ENCODE data around the gene VPS4A. TPM values are rescaled to one million over a fixed set of nuclear protein-coding genes. Genes with fewer than 3 reads are reported as not detected.

The VPS4A gene
- total and polyA plus RNA-seq, 7 experiments from 2014 or later, result 29.7 to 53.7 (median 44.4) TPM

DNA sequence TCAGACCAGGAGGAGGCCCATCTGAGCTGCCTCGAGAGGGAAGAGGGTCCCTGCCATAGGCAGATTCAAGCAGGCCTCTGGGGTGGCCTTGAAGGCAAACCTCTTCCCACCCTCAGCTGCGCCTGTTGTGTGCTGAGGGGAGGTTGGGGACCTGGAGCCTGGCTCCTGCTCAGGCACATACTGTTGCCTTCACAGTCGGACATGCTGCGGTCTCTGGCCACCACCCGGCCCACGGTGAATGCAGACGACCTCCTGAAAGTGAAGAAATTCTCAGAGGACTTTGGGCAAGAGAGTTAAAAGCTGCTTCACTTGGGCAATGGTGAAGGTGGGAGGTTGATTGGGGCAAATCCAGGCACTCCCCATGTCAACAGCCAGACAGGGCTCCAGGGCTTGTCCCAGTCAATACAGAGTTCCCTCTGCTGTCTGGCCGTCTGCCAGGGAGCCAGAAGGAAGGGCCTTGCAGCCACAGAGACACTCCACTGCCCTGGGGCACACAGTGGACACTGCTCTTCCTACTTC is 12.9 kb downstream of the VPS4A start:
- POLR2A ChIA-PET, result interaction anchor here (0.8 to 1.0 kb wide), 2 partner anchors 9 to 12 kb away, joined by 3 to 5 read pairs; no protein-coding TSS in a partner anchor
- CTCF ChIA-PET, result no interaction called here
- Histone ChIP-seq H3K4me1 (ENCODE audit: control insufficient read depth in 2 of 2, insufficient read depth in 2 of 2, low read length in 2 of 2) (peaks cover 8 to 22% of the 10 kb centered on the region in 2 donors), H3K27me3 (ENCODE audit: control insufficient read depth in 2 of 2, insufficient read depth in 2 of 2, low read length in 2 of 2) (no peaks in the 10 kb centered on the region), H3K9me3 (ENCODE audit: control insufficient read depth in 2 of 3, low read length in 3 of 3) (no peaks in the 10 kb centered on the region), H3K36me3 (ENCODE audit: control insufficient read depth in 2 of 3, insufficient read depth in 3 of 3, low read length in 3 of 3) (peaks cover 21 to 87% (median 24%) of the 10 kb centered on the region in 3 experiments), H3K4me3 (ENCODE audit: low read length) (no peak overlapping the region), H3K27ac (ENCODE audit: low read depth, low read length) (no peak overlapping the region)
- H3K4me1 Mint-ChIP-seq, result peaks cover 20 to 51% (median 43%) of the 10 kb centered on the region in 7 donors
- no peaks in the 10 kb centered on the region for H3K27me3 Mint-ChIP-seq
- peak overlapping the region in 1 of 9 donors; percentile 76 for H3K27ac Mint-ChIP-seq
- no peaks in the 10 kb centered on the region for H3K9me3 Mint-ChIP-seq
- no peak for DNase-seq
- ATAC-seq, result no peak
- intact Hi-C loops (cut with micrococcal nuclease), result no loop called here
- H3K36me3 Mint-ChIP-seq, result peaks cover 6 to 31% (median 18%) of the 10 kb centered on the region in 5 donors
- H3K4me3 Mint-ChIP-seq, result no peak overlapping the region

- H3K27ac ChIP-seq (ENCODE audit: low read depth, low read length), result no peak overlapping the region
- Mint-ChIP-seq H3K4me1 (peaks cover 20 to 54% (median 50%) of the 10 kb centered on the region in 7 donors), H3K27me3 (no peaks in the 10 kb centered on the region), H3K36me3 (peaks cover 6 to 26% (median 13%) of the 10 kb centered on the region in 5 donors), H3K4me3 (peak overlapping the region in 1 of 10 donors; percentile 8), H3K27ac (peak overlapping the region in 2 of 9 donors; percentile 43 to 76), H3K9me3 (no peaks in the 10 kb centered on the region)
- H3K36me3 ChIP-seq (ENCODE audit: control insufficient read depth in 2 of 3, insufficient read depth in 3 of 3, low read length in 3 of 3), result peaks cover 15 to 81% (median 18%) of the 10 kb centered on the region in 3 experiments
- peaks cover 13 to 29% of the 10 kb centered on the region in 2 donors for H3K4me1 ChIP-seq (ENCODE audit: control insufficient read depth in 2 of 2, insufficient read depth in 2 of 2, low read length in 2 of 2)
- ChIA-PET POLR2A (interaction anchor here (1.0 to 2.4 kb wide), 2 partner anchors 10 to 14 kb away, joined by 5 to 13 read pairs; partner anchors contain the start of genes COG8 and NIP7), CTCF (no interaction called here)
- H3K4me3 ChIP-seq (ENCODE audit: low read length), result no peak overlapping the region
- DNase-seq (no peak), ATAC-seq (no peak)
- no peaks in the 10 kb centered on the region for H3K9me3 ChIP-seq (ENCODE audit: control insufficient read depth in 2 of 3, low read length in 3 of 3)
- intact Hi-C loops (cut with micrococcal nuclease), result no loop called here
- no peaks in the 10 kb centered on the region for H3K27me3 ChIP-seq (ENCODE audit: control insufficient read depth in 2 of 2, insufficient read depth in 2 of 2, low read length in 2 of 2)
These were observed 13.6 kb downstream of the VPS4A start for GRCh38 chr16:69324585-69325253.

GRCh38 chr16:69325784-69326171 is 14.6 kb downstream of the VPS4A start:
- no peak overlapping the region for H3K27ac ChIP-seq (ENCODE audit: low read depth, low read length)
- DNase-seq (no peak), ATAC-seq (no peak)
- Mint-ChIP-seq H3K4me3 (peak overlapping the region in 3 of 10 donors; percentile 16 to 38 (median 36)), H3K36me3 (peaks cover 6 to 24% (median 13%) of the 10 kb centered on the region in 5 donors), H3K27ac (peak overlapping the region in 4 of 9 donors; percentile 59 to 75 (median 68)), H3K27me3 (no peaks in the 10 kb centered on the region), H3K4me1 (peaks cover 20 to 54% (median 50%) of the 10 kb centered on the region in 7 donors), H3K9me3 (no peaks in the 10 kb centered on the region)
- no peak overlapping the region for H3K4me3 ChIP-seq (ENCODE audit: low read length)
- no peaks in the 10 kb centered on the region for H3K9me3 ChIP-seq (ENCODE audit: control insufficient read depth in 2 of 3, low read length in 3 of 3)
- ChIA-PET CTCF (no interaction called here), POLR2A (interaction anchor here (1.0 to 2.4 kb wide), 5 partner anchors 11 to 54 kb away, joined by 3 to 13 read pairs (median 6); partner anchors contain the start of genes COG8, NIP7 and VPS4A)
- H3K36me3 ChIP-seq (ENCODE audit: control insufficient read depth in 2 of 3, insufficient read depth in 3 of 3, low read length in 3 of 3), result peaks cover 5 to 70% (median 7%) of the 10 kb centered on the region in 3 experiments
- H3K4me1 ChIP-seq (ENCODE audit: control insufficient read depth in 2 of 2, insufficient read depth in 2 of 2, low read length in 2 of 2), result peaks cover 13 to 31% of the 10 kb centered on the region in 2 donors
- H3K27me3 ChIP-seq (ENCODE audit: control insufficient read depth in 2 of 2, insufficient read depth in 2 of 2, low read length in 2 of 2), result no peaks in the 10 kb centered on the region
- intact Hi-C loops (cut with micrococcal nuclease), result no loop called here

DNA sequence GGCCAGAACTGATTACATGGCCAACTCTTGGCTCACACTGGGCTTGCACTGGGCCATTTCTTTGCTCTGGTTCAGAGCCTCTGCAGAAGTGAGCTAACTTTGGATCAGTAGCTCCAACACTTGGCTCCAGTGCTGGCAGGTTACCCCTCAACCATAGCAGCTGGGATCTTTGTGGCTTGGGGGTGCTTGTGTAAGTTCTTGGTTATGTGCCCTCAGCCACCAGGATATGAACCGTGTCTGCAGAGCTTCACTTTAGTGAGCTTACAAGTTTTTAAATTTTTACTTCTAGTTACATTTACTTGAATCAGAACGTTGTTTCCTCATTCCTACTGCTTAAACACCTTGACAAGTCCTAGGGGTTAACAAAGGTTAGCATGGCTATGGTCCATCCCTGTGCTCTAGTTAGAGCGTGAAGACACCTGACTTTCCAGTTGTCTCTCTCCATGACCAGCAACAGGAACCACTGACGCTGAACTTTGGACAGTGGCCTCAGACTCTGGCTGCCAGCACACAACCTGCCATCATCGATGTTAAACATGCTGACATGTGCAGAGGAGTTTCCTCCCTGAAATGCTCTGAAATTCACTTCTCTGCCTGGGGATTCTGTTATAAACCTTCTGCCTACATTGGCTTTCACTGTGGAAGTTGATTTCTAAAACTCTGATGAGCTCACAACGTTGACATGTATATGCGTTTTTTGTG is 15.2 kb downstream of the VPS4A start:
- POLR2A ChIA-PET, result interaction anchor here (0.5 to 2.4 kb wide), 9 partner anchors 12 to 1202 kb away, joined by 3 to 13 read pairs (median 4); partner anchors contain the start of genes COG8, NIP7 and VPS4A
- Histone ChIP-seq H3K27me3 (ENCODE audit: control insufficient read depth in 2 of 2, insufficient read depth in 2 of 2, low read length in 2 of 2) (no peaks in the 10 kb centered on the region), H3K36me3 (ENCODE audit: control insufficient read depth in 2 of 3, insufficient read depth in 3 of 3, low read length in 3 of 3) (peaks cover 0 to 65% (median 6%) of the 10 kb centered on the region in 3 experiments), H3K4me1 (ENCODE audit: control insufficient read depth in 2 of 2, insufficient read depth in 2 of 2, low read length in 2 of 2) (peaks cover 13 to 31% of the 10 kb centered on the region in 2 donors), H3K9me3 (ENCODE audit: control insufficient read depth in 2 of 3, low read length in 3 of 3) (no peaks in the 10 kb centered on the region), H3K27ac (ENCODE audit: low read depth, low read length) (peak overlapping the region; percentile 17), H3K4me3 (ENCODE audit: low read length) (no peak overlapping the region)
- Mint-ChIP-seq H3K27me3 (no peaks in the 10 kb centered on the region), H3K27ac (peak overlapping the region in 7 of 9 donors; percentile 25 to 80 (median 69)), H3K4me3 (peak overlapping the region in 8 of 10 donors; percentile 12 to 51 (median 34)), H3K4me1 (peaks cover 16 to 57% (median 50%) of the 10 kb centered on the region in 7 donors), H3K9me3 (no peaks in the 10 kb centered on the region), H3K36me3 (peaks cover 3 to 21% (median 13%) of the 10 kb centered on the region in 5 donors)
- CTCF ChIA-PET, result interaction anchor here (1.1 kb wide), 1 partner anchor 11 kb away, joined by 3 read pairs; no protein-coding TSS in a partner anchor
- no peak for DNase-seq
- intact Hi-C loops (cut with micrococcal nuclease), result no loop called here
- ATAC-seq, result no peak

DNA sequence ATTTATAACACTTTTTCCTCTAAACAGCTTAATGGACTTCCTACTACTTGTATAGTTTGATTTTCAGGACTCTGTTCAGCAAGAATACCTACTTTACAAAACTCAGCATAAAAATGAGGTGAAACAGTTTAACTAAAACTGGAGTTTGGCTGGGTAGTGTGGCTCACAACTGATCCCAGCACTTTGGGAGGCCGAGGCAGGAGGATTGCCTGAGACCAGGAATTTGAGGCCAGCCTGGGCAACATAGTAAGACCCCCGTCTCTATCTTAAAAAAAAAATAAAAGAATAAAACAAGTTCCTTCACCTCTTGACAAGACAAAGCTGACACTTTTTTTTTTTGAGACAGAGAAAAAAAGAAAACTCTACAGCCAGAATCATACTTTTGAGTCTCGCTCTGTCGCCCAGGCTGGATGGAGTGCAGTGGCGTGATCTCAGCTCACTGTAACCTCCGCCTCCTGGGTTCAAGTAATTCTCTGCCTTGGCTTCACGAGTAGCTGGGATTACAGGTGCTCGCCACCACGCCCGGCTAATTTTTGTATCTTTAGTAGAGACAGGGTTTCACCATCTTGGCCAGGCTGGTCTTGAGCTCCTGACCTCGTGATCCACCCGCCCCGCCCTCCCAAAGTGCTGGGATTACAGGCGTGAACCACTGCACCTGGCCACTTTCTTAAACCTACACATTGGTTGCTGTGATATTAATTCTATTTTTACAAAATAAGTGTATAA is 16.6 kb downstream of the VPS4A start:
- H3K4me1 Mint-ChIP-seq, result peaks cover 10 to 63% (median 50%) of the 10 kb centered on the region in 7 donors
- ChIA-PET CTCF (interaction anchor here (0.6 kb wide), 1 partner anchor 1443 kb away, joined by 5 read pairs; no protein-coding TSS in a partner anchor), POLR2A (interaction anchor here (0.8 to 4.6 kb wide), 5 partner anchors 10 to 485 kb away, joined by 4 to 46 read pairs (median 13); partner anchors contain the start of genes COG8 and NIP7)
- ATAC-seq (no peak), DNase-seq (no peak)
- peak overlapping the region in 9 of 10 donors; percentile 16 to 87 (median 69) for H3K4me3 Mint-ChIP-seq
- H3K36me3 Mint-ChIP-seq, result peaks cover 0 to 18% (median 6%) of the 10 kb centered on the region in 5 donors
- Histone ChIP-seq H3K9me3 (ENCODE audit: control insufficient read depth in 2 of 3, low read length in 3 of 3) (no peaks in the 10 kb centered on the region), H3K4me3 (ENCODE audit: low read length) (no peak overlapping the region), H3K36me3 (ENCODE audit: control insufficient read depth in 2 of 3, insufficient read depth in 3 of 3, low read length in 3 of 3) (peaks cover 0 to 55% (median 0%) of the 10 kb centered on the region in 3 experiments), H3K27me3 (ENCODE audit: control insufficient read depth in 2 of 2, insufficient read depth in 2 of 2, low read length in 2 of 2) (no peaks in the 10 kb centered on the region), H3K27ac (ENCODE audit: low read depth, low read length) (peak overlapping the region; percentile 62), H3K4me1 (ENCODE audit: control insufficient read depth in 2 of 2, insufficient read depth in 2 of 2, low read length in 2 of 2) (peaks cover 13 to 31% of the 10 kb centered on the region in 2 donors)
- H3K27me3 Mint-ChIP-seq, result no peaks in the 10 kb centered on the region
- intact Hi-C loops (cut with micrococcal nuclease), result no loop called here
- no peaks in the 10 kb centered on the region for H3K9me3 Mint-ChIP-seq
- H3K27ac Mint-ChIP-seq, result peak overlapping the region in 5 of 9 donors; percentile 19 to 86 (median 45)
